ENCODE data around the gene C10orf143.

The C10orf143 gene

GRCh38 chr10:130038019-130038555 lies 72.5 kb downstream of the C10orf143 start:
- Histone ChIP-seq H3K9me3 (no peaks in the 10 kb centered on the region), H3K27me3 (no peaks in the 10 kb centered on the region), H3K36me3 (no peaks in the 10 kb centered on the region), H3K4me1 (no peaks in the 10 kb centered on the region), H3K4me3 (ENCODE audit: low read depth, low read length) (no peak overlapping the region)
- TF ChIP-seq, protein P1, sequence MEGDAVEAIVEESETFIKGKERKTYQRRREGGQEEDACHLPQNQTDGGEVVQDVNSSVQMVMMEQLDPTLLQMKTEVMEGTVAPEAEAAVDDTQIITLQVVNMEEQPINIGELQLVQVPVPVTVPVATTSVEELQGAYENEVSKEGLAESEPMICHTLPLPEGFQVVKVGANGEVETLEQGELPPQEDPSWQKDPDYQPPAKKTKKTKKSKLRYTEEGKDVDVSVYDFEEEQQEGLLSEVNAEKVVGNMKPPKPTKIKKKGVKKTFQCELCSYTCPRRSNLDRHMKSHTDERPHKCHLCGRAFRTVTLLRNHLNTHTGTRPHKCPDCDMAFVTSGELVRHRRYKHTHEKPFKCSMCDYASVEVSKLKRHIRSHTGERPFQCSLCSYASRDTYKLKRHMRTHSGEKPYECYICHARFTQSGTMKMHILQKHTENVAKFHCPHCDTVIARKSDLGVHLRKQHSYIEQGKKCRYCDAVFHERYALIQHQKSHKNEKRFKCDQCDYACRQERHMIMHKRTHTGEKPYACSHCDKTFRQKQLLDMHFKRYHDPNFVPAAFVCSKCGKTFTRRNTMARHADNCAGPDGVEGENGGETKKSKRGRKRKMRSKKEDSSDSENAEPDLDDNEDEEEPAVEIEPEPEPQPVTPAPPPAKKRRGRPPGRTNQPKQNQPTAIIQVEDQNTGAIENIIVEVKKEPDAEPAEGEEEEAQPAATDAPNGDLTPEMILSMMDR (IDR thresholded peaks at IDR 0.05; ENCODE audit: low read depth, low read length): no peak
- no peak for DNase-seq

- TF ChIP-seq, protein P1 (IDR thresholded peaks at IDR 0.05; ENCODE audit: low read depth, low read length): no peak
- DNase-seq: no peak
- Histone ChIP-seq H3K27me3 (no peaks in the 10 kb centered on the region), H3K9me3 (no peaks in the 10 kb centered on the region), H3K36me3 (no peaks in the 10 kb centered on the region), H3K4me3 (ENCODE audit: low read depth, low read length) (no peak overlapping the region), H3K4me1 (no peaks in the 10 kb centered on the region)
Measured at GRCh38 chr10:130037169-130037661, 73.4 kb downstream of the C10orf143 start.

DNA sequence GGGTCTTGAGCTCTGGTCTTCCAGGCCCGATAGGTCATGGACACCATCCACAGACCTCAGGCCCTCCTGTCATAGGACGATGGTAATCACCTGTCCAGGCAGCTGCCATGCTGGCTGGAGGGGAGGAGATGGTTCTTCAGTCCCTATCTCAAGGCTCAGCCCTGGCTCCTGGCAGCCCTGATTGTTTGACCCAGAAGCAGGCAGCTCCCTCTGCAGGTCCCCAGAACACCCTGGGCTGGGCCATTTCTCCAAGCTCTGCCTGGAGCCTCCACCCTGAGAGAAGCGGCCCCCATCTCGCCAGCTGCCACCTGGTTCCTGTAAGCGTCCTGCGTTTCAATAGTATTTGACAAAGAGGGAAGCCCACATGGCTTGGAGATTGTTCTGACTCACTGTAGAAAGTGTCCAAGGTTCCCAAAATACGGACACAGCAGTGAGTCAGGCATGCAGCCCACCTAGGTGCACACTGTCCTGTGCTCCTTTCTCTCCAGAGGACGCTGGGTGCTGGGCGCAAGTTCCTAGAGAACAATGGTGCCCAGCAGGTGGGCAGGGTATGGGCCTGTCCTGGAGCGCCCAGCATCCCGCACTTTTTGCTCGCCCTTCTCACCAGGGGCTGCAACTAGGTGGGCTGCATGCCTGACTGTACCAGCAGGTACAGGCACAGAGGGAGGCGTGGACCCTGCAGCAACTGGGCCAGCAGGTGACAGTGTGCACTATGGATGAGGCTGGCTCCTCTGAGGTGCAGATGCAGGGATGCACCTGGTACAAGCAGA lies 74.1 kb downstream of the C10orf143 start:
- Histone ChIP-seq H3K27me3 (no peaks in the 10 kb centered on the region), H3K4me3 (ENCODE audit: low read depth, low read length) (no peak overlapping the region), H3K4me1 (no peaks in the 10 kb centered on the region), H3K9me3 (no peaks in the 10 kb centered on the region), H3K36me3 (no peaks in the 10 kb centered on the region)
- DNase-seq: no peak
- TF ChIP-seq, protein P1 (IDR thresholded peaks at IDR 0.05; ENCODE audit: low read depth, low read length): no peak

GRCh38 chr10:130029209-130029608 lies 81.4 kb downstream of the C10orf143 start:
- Histone ChIP-seq H3K4me1 (no peaks in the 10 kb centered on the region), H3K27me3 (no peaks in the 10 kb centered on the region), H3K36me3 (no peaks in the 10 kb centered on the region), H3K4me3 (ENCODE audit: low read depth, low read length) (no peak overlapping the region), H3K9me3 (no peaks in the 10 kb centered on the region)
- TF ChIP-seq, protein P1 (IDR thresholded peaks at IDR 0.05; ENCODE audit: low read depth, low read length): no peak
- no peak for DNase-seq

DNA sequence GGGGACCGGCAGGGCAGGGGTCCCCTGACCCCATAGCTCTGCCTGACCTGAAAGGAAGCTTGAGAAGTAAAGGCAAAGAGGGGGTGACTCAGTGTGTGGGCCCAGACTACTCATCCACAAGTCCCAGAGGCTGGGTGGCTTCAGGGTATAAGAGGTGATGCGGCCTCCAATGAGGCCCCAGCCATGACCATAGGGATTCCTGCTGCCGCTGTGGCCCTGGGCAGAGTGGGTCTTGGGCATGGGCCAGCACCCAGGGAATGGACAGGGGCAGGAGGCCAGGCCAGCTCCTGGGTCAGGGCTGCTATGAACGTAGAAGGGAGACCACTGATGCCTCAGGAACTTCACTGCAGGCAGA lies 82.2 kb downstream of the C10orf143 start:
- Histone ChIP-seq H3K27me3 (no peaks in the 10 kb centered on the region), H3K4me3 (ENCODE audit: low read depth, low read length) (no peak overlapping the region), H3K36me3 (no peaks in the 10 kb centered on the region), H3K9me3 (no peaks in the 10 kb centered on the region), H3K4me1 (no peaks in the 10 kb centered on the region)
- TF ChIP-seq, protein P1 (IDR thresholded peaks at IDR 0.05; ENCODE audit: low read depth, low read length): no peak
- no peak for DNase-seq

Data from BE2C (cell line).